GM23338 (cell line): ENCODE measurements around the gene RNGTT. TPM values are rescaled to one million over a fixed set of nuclear protein-coding genes. Genes with fewer than 3 reads are reported as not detected.

ENCODE experiments used
- ATAC-seq: fragments of 200-7000 bp; cut with Tn5 transposase; 3 replicates; pipeline ENCODE4 v1.9.1; 2020
- DNase-seq: peaks from one replicate; pipeline ENCODE4 v3.0.0-alpha.2; 2015; ENCODE audit warnings: low spot score
- H2AFZ ChIP-seq: fragments of 200-600 bp; sonication (generic); 2 replicates; pipeline ENCODE4 v1.8.0; 2016; ENCODE audit warnings: antibody characterized with exemption, mild to moderate bottlenecking, moderate library complexity
- H3F3A ChIP-seq: fragments of 200-600 bp; sonication (generic); replicated peaks from 2 replicates; pipeline ENCODE4 v1.8.0; 2017; ENCODE audit warnings: antibody characterized with exemption, mixed run types, low read depth
- H3K27ac ChIP-seq: fragments of 200-600 bp; sonication (generic); 2 replicates; pipeline ENCODE4 v1.6.1; 2016; ENCODE audit warnings: low read depth
- H3K27me3 ChIP-seq: fragments of 200-600 bp; sonication (generic); 2 replicates; pipeline ENCODE4 v1.8.0; 2016; ENCODE audit warnings: mild to moderate bottlenecking, mixed run types, moderate library complexity; ENCODE audit not compliant: insufficient read depth
- H3K36me3 ChIP-seq: fragments of 200-600 bp; sonication (generic); 2 replicates; pipeline ENCODE4 v1.8.0; 2016; ENCODE audit warnings: mild to moderate bottlenecking; ENCODE audit not compliant: insufficient read depth
- H3K4me1 ChIP-seq: fragments of 200-600 bp; sonication (generic); 2 replicates; pipeline ENCODE4 v1.8.0; 2016; ENCODE audit warnings: mild to moderate bottlenecking, moderate library complexity; ENCODE audit not compliant: insufficient read depth
- H3K4me2 ChIP-seq: fragments of 200-600 bp; sonication (generic); 2 replicates; pipeline ENCODE4 v1.7.1; 2017; ENCODE audit warnings: mixed run types
- H3K4me3 ChIP-seq: fragments of 200-600 bp; sonication (generic); 2 replicates; pipeline ENCODE4 v1.6.1; 2016; ENCODE audit warnings: mixed run types
- H3K79me2 ChIP-seq: fragments of 200-600 bp; sonication (generic); replicated peaks from 2 replicates; pipeline ENCODE4 v1.8.0; 2017; ENCODE audit warnings: mild to moderate bottlenecking; ENCODE audit not compliant: insufficient read depth
- H3K9me2 ChIP-seq: fragments of 200-600 bp; sonication (generic); 2 replicates; pipeline ENCODE4 v1.8.0; 2017; ENCODE audit not compliant: insufficient read depth
- H4K20me1 ChIP-seq: fragments of 200-600 bp; sonication (generic); replicated peaks from 2 replicates; pipeline ENCODE4 v1.8.0; 2017; ENCODE audit warnings: mild to moderate bottlenecking; ENCODE audit not compliant: insufficient read depth
- H3K27ac Mint-ChIP-seq: 2 replicates; pipeline ENCODE4 v1.8.0; 2020; ENCODE audit warnings: inconsistent platforms, mild to moderate bottlenecking, moderate library complexity, mixed read lengths
- H3K27me3 Mint-ChIP-seq: 3 replicates; pipeline ENCODE4 v1.8.0; 2022; ENCODE audit warnings: low read depth, mild to moderate bottlenecking, moderate library complexity, mixed read lengths, inconsistent platforms; ENCODE audit not compliant: insufficient read depth, poor library complexity
- H3K36me3 Mint-ChIP-seq: 3 replicates; pipeline ENCODE4 v1.8.0; 2021; ENCODE audit warnings: low read depth, mild to moderate bottlenecking, inconsistent platforms, moderate library complexity, mixed read lengths
- H3K4me1 Mint-ChIP-seq: 3 replicates; pipeline ENCODE4 v1.8.0; 2020; ENCODE audit warnings: mild to moderate bottlenecking, inconsistent platforms, mixed read lengths
- H3K4me3 Mint-ChIP-seq: 3 replicates; pipeline ENCODE4 v1.8.0; 2021; ENCODE audit warnings: moderate library complexity, mild to moderate bottlenecking, inconsistent platforms, mixed read lengths
- H3K9me3 Mint-ChIP-seq: 3 replicates; pipeline ENCODE4 v1.8.0; 2020; ENCODE audit warnings: moderate library complexity, mild to moderate bottlenecking, inconsistent platforms, mixed read lengths
- CREB1 ChIP-seq: fragments of 250-450 bp; sonication (Bioruptor Pico); IDR thresholded peaks from 2 replicates; pipeline ENCODE4 v1.5.0; 2020; ENCODE audit warnings: low read depth, mild to moderate bottlenecking, moderate library complexity
- EZH2 ChIP-seq: fragments of 200-600 bp; sonication (generic); IDR thresholded peaks from one replicate; pipeline ENCODE4 v1.8.0; 2017; ENCODE audit warnings: antibody characterized with exemption, mild to moderate bottlenecking, low read depth; ENCODE audit not compliant: unreplicated experiment
- JUNB ChIP-seq: IDR thresholded peaks from one replicate; pipeline ENCODE4 v1.6.1; 2016; ENCODE audit warnings: antibody characterized with exemption; ENCODE audit not compliant: unreplicated experiment
- POLR2AphosphoS5 ChIP-seq: IDR thresholded peaks from 2 replicates; pipeline ENCODE4 v1.6.1; 2016; ENCODE audit warnings: antibody characterized with exemption, low read depth
- STAT1 ChIP-seq: IDR thresholded peaks from one replicate; pipeline ENCODE4 v1.6.1; 2016; ENCODE audit warnings: antibody characterized with exemption; ENCODE audit not compliant: unreplicated experiment
- ZNF114 ChIP-seq: fragments of 250-450 bp; sonication (Bioruptor Pico); IDR thresholded peaks from 2 replicates; pipeline ENCODE4 v1.5.0; 2020; ENCODE audit warnings: mild to moderate bottlenecking, moderate library complexity
- ZNF331 ChIP-seq: fragments of 250-450 bp; sonication (Bioruptor Pico); IDR thresholded peaks from 2 replicates; pipeline ENCODE4 v1.5.0; 2020; ENCODE audit warnings: low read depth, mild to moderate bottlenecking, moderate library complexity
- polyA plus RNA-seq: library from polyadenylated mRNA; unstranded; fragments of >200 nt; fragmentation: Nextera tagmentation; extraction: Ambion mirVana; gene quantifications from 2 replicates; pipeline ENCODE4 v1.2.1, GENCODE V29; 2016
- total RNA-seq: library from RNA; depleted of rRNA; stranded (reverse); fragments of >200 nt; shearing (Covaris generic); gene quantifications from 2 replicates; pipeline ENCODE4 v1.2.3, GENCODE V29; 2014
- TF ChIP-seq, protein P1 (sequence below): IDR thresholded peaks from 2 replicates; pipeline ENCODE4 v1.6.1; 2016; ENCODE audit warnings: antibody characterized with exemption
- TF ChIP-seq, protein P2 (sequence below), 2 experiments: fragments of 200-600 bp in 1 of 2; sonication (generic) in 1 of 2; conservative IDR thresholded peaks; 2 replicates each; pipeline versions ENCODE4 v1.5.1 to v1.6.1; 2016 to 2017; ENCODE audit warnings: antibody characterized with exemption in 2 of 2, low read depth in 2 of 2, mild to moderate bottlenecking in 2 of 2, moderate library complexity in 1 of 2
- TF ChIP-seq, protein P3 (sequence below): IDR thresholded peaks from one replicate; pipeline ENCODE4 v1.6.1; 2018; ENCODE audit warnings: antibody characterized with exemption; ENCODE audit not compliant: unreplicated experiment
- TF ChIP-seq, protein P4 (sequence below): fragments of 250-450 bp; sonication (Bioruptor Pico); IDR thresholded peaks from 2 replicates; pipeline ENCODE4 v1.5.0; 2020; ENCODE audit warnings: mild to moderate bottlenecking, moderate library complexity

Gene RNGTT
- total and polyA plus RNA-seq, 2 experiments from 2014 or later = 11.2 to 29.2 TPM

DNA sequence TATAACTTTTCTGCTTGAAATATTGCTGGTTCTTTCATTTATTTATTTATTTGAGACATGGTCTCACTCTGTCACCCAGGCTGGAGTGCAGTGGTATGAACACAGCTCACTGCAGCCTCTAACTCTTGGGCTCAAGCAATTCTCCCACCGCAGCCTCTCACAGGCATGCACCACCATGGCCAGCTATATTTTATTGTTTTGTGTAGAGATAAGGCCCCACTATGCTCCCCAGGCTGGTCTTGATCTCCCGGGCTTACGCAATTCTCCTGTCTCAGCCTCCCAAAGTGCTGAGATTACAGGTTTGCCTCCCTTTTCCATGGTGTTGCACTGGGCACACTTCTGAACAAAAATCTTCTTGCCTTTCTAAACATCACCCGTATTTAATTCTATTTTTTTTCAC is 39.1 kb upstream of the RNGTT start:
- Histone ChIP-seq H3K27me3 (no peaks in the 10 kb centered on the region), H3F3A (no peaks in the 10 kb centered on the region), H4K20me1 (no peaks in the 10 kb centered on the region), H3K79me2 (no peaks in the 10 kb centered on the region), H3K36me3 (no peaks in the 10 kb centered on the region), H3K9me2 (no peaks in the 10 kb centered on the region), H3K4me1 (peaks cover 5% of the 10 kb centered on the region), H3K27ac (no peak overlapping the region), H2AFZ (no peak overlapping the region), H3K4me2 (no peak overlapping the region), H3K4me3 (no peak overlapping the region)
- H3K36me3 Mint-ChIP-seq = no peaks in the 10 kb centered on the region
- no peaks in the 10 kb centered on the region for H3K27me3 Mint-ChIP-seq
- DNase-seq (no peak), ATAC-seq (no peak)
- no peak overlapping the region for H3K4me3 Mint-ChIP-seq
- TF ChIP-seq ZNF114 (CRISPR knock-in tag) (no peak), EZH2 (no peak), CREB1 (CRISPR knock-in tag) (no peak), JUNB (no peak), POLR2AphosphoS5 (no peak), ZNF331 (CRISPR knock-in tag) (no peak), STAT1 (no peak)
- TF ChIP-seq, protein P1, sequence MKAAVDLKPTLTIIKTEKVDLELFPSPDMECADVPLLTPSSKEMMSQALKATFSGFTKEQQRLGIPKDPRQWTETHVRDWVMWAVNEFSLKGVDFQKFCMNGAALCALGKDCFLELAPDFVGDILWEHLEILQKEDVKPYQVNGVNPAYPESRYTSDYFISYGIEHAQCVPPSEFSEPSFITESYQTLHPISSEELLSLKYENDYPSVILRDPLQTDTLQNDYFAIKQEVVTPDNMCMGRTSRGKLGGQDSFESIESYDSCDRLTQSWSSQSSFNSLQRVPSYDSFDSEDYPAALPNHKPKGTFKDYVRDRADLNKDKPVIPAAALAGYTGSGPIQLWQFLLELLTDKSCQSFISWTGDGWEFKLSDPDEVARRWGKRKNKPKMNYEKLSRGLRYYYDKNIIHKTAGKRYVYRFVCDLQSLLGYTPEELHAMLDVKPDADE = no peak
- TF ChIP-seq, protein P2, sequence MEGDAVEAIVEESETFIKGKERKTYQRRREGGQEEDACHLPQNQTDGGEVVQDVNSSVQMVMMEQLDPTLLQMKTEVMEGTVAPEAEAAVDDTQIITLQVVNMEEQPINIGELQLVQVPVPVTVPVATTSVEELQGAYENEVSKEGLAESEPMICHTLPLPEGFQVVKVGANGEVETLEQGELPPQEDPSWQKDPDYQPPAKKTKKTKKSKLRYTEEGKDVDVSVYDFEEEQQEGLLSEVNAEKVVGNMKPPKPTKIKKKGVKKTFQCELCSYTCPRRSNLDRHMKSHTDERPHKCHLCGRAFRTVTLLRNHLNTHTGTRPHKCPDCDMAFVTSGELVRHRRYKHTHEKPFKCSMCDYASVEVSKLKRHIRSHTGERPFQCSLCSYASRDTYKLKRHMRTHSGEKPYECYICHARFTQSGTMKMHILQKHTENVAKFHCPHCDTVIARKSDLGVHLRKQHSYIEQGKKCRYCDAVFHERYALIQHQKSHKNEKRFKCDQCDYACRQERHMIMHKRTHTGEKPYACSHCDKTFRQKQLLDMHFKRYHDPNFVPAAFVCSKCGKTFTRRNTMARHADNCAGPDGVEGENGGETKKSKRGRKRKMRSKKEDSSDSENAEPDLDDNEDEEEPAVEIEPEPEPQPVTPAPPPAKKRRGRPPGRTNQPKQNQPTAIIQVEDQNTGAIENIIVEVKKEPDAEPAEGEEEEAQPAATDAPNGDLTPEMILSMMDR (conservative IDR thresholded peaks at IDR 0.05; ENCODE audit: low read depth in 2 of 2) = no peak
- TF ChIP-seq, protein P3, sequence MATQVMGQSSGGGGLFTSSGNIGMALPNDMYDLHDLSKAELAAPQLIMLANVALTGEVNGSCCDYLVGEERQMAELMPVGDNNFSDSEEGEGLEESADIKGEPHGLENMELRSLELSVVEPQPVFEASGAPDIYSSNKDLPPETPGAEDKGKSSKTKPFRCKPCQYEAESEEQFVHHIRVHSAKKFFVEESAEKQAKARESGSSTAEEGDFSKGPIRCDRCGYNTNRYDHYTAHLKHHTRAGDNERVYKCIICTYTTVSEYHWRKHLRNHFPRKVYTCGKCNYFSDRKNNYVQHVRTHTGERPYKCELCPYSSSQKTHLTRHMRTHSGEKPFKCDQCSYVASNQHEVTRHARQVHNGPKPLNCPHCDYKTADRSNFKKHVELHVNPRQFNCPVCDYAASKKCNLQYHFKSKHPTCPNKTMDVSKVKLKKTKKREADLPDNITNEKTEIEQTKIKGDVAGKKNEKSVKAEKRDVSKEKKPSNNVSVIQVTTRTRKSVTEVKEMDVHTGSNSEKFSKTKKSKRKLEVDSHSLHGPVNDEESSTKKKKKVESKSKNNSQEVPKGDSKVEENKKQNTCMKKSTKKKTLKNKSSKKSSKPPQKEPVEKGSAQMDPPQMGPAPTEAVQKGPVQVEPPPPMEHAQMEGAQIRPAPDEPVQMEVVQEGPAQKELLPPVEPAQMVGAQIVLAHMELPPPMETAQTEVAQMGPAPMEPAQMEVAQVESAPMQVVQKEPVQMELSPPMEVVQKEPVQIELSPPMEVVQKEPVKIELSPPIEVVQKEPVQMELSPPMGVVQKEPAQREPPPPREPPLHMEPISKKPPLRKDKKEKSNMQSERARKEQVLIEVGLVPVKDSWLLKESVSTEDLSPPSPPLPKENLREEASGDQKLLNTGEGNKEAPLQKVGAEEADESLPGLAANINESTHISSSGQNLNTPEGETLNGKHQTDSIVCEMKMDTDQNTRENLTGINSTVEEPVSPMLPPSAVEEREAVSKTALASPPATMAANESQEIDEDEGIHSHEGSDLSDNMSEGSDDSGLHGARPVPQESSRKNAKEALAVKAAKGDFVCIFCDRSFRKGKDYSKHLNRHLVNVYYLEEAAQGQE = no peak
- no peak overlapping the region for H3K27ac Mint-ChIP-seq
- H3K4me1 Mint-ChIP-seq = peaks cover 17% of the 10 kb centered on the region
- H3K9me3 Mint-ChIP-seq = peaks cover 3% of the 10 kb centered on the region; the same call in 1 of the 3 replicates

DNA sequence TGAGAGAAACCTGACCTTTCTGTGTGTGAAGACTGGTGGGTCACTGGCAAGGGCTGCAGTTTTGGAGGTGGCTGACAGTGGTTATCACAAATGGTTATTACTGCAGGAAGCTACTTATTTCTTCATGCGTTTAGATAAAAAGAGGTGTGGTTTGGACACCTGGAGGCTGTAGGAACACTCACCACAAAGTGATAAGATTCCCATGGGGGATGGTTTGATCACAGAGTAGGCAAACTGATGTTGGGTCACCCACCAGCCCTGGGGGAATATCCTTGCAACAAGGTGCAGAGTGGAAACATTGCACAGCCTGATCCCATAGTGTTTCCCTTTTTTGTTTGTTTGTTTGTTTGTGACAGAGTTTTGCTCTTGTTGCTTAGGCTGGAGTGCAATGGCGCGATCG is 33.9 kb upstream of the RNGTT start:
- Histone ChIP-seq H3K4me2 (no peak overlapping the region), H3K4me1 (no peaks in the 10 kb centered on the region), H4K20me1 (no peaks in the 10 kb centered on the region), H3K36me3 (no peaks in the 10 kb centered on the region), H3K9me2 (no peaks in the 10 kb centered on the region), H3K27me3 (no peaks in the 10 kb centered on the region), H3K4me3 (no peak overlapping the region), H3F3A (no peaks in the 10 kb centered on the region), H2AFZ (peak overlapping the region; percentile 70; the same call in 1 of the 2 replicates), H3K79me2 (no peaks in the 10 kb centered on the region), H3K27ac (no peak overlapping the region)
- no peak for ATAC-seq
- Mint-ChIP-seq H3K9me3 (no peaks in the 10 kb centered on the region), H3K36me3 (no peaks in the 10 kb centered on the region), H3K4me3 (no peak overlapping the region), H3K27me3 (peaks cover 3% of the 10 kb centered on the region), H3K27ac (no peak overlapping the region), H3K4me1 (peaks cover 11% of the 10 kb centered on the region)
- DNase-seq = no peak
- TF ChIP-seq, protein P4, sequence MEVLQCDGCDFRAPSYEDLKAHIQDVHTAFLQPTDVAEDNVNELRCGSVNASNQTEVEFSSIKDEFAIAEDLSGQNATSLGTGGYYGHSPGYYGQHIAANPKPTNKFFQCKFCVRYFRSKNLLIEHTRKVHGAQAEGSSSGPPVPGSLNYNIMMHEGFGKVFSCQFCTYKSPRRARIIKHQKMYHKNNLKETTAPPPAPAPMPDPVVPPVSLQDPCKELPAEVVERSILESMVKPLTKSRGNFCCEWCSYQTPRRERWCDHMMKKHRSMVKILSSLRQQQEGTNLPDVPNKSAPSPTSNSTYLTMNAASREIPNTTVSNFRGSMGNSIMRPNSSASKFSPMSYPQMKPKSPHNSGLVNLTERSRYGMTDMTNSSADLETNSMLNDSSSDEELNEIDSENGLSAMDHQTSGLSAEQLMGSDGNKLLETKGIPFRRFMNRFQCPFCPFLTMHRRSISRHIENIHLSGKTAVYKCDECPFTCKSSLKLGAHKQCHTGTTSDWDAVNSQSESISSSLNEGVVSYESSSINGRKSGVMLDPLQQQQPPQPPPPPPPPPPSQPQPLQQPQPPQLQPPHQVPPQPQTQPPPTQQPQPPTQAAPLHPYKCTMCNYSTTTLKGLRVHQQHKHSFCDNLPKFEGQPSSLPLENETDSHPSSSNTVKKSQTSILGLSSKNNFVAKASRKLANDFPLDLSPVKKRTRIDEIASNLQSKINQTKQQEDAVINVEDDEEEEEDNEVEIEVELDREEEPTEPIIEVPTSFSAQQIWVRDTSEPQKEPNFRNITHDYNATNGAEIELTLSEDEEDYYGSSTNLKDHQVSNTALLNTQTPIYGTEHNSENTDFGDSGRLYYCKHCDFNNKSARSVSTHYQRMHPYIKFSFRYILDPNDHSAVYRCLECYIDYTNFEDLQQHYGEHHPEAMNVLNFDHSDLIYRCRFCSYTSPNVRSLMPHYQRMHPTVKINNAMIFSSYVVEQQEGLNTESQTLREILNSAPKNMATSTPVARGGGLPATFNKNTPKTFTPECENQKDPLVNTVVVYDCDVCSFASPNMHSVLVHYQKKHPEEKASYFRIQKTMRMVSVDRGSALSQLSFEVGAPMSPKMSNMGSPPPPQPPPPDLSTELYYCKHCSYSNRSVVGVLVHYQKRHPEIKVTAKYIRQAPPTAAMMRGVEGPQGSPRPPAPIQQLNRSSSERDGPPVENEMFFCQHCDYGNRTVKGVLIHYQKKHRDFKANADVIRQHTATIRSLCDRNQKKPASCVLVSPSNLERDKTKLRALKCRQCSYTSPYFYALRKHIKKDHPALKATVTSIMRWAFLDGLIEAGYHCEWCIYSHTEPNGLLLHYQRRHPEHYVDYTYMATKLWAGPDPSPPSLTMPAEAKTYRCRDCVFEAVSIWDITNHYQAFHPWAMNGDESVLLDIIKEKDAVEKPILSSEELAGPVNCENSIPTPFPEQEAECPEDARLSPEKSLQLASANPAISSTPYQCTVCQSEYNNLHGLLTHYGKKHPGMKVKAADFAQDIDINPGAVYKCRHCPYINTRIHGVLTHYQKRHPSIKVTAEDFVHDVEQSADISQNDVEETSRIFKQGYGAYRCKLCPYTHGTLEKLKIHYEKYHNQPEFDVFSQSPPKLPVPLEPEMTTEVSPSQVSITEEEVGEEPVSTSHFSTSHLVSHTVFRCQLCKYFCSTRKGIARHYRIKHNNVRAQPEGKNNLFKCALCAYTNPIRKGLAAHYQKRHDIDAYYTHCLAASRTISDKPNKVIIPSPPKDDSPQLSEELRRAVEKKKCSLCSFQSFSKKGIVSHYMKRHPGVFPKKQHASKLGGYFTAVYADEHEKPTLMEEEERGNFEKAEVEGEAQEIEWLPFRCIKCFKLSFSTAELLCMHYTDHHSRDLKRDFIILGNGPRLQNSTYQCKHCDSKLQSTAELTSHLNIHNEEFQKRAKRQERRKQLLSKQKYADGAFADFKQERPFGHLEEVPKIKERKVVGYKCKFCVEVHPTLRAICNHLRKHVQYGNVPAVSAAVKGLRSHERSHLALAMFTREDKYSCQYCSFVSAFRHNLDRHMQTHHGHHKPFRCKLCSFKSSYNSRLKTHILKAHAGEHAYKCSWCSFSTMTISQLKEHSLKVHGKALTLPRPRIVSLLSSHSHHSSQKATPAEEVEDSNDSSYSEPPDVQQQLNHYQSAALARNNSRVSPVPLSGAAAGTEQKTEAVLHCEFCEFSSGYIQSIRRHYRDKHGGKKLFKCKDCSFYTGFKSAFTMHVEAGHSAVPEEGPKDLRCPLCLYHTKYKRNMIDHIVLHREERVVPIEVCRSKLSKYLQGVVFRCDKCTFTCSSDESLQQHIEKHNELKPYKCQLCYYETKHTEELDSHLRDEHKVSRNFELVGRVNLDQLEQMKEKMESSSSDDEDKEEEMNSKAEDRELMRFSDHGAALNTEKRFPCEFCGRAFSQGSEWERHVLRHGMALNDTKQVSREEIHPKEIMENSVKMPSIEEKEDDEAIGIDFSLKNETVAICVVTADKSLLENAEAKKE = no peak
- TF ChIP-seq POLR2AphosphoS5 = no peak
